GM18508 (cell line): Measurements from ENCODE around the gene CDKN2C.
"Not testable (repeated sequence)": the region's sequence is repeated elsewhere in the genome, so short reads cannot be mapped to it uniquely, and the experiment has no call there.

Experiments
- ATAC-seq: cut with Tn5 transposase; IDR thresholded peaks from one replicate; pipeline ENCODE4 v1.9.1; 2021; ENCODE audit warnings: moderate number of reproducible peaks; ENCODE audit not compliant: insufficient read depth, unreplicated experiment

Gene CDKN2C

DNA sequence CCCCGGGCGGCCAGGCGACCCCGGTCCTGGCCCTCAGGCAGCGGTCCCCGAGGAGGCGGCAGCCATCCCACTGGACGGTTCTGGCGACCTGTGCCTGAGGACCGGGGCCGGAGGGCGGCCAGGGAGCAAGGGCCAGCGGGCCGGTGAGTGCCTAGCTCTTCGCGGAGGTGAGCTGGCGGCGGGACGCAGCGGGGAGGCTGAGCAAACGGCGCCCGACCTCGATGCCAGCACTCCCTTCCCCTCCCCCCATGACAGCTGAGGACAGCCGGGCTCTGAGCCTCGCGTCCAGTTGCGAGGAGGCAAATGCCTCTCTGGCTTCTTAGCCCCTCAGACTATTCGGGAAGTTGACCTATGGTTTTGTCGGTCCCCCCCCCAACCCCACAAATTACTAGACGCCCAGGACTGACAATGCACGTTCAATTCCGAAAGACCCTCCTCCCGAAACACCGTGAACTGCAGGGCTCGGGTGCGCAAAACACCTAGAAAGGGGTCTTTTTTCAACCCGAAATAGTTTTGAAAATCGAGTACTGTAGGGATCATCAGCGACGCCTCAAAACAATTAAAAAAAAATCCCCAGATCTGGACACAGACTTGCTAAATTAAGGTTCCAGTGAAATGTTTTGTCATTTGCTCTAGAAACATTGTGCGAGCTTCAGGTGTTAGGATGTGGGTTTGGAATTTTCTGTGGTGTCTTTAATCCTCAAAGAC is 8.3 kb downstream of the CDKN2C start:
- no peak for ATAC-seq

- no peak for ATAC-seq
Measured at GRCh38 chr1:50978852-50979781, 9.1 kb downstream of the CDKN2C start.

GRCh38 chr1:50979937-50980336 is 9.9 kb downstream of the CDKN2C start:
- ATAC-seq: no peak

- ATAC-seq: no peak
Measured at GRCh38 chr1:50980505-50980904, 10.5 kb downstream of the CDKN2C start.

DNA sequence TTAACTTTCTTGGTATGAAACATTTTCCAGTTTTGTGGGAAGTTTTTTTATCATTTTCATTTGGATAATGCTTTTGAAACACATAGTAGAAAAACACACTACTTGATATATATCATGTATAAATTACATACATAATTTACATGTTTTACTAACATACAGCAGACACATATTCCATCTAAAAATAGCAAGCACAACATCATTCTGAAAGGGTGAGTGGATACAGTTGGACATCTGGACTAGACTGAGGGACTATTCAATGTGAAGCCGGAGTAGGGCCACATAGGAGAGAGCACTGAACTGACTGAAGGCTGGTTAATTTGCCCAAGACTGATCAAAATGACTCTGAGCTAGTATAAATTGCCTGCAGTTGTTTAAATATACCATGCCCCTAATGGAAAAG is 11.7 kb downstream of the CDKN2C start:
- ATAC-seq: no peak

GRCh38 chr1:50982611-50983010 is 12.6 kb downstream of the CDKN2C start:
- no peak for ATAC-seq

DNA sequence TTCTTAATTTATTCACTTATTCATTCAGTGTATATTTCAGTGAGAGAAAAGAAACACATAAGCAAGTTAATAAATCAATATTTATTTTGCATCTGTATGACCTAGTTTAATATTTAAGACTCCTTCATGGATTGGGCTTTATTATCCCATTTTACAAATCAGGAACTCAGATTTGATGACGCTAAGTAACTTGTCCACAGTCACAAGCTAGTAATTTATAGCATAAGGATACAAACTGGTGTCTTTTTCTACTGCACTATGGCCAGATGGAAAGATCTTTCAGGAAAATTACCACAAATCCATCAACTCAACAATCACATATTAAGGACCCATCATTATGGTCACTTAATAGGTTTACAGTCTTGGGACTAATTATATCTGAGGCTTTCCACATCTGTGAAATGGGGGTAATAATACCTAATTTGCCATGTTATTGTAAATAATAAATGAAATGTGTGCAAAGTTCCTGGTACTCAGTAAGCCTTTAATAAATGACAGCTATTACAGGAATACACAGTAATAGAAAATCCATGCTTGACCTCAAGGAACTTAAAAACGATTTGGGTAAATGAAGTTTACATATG is 13.3 kb downstream of the CDKN2C start:
- no peak for ATAC-seq

DNA sequence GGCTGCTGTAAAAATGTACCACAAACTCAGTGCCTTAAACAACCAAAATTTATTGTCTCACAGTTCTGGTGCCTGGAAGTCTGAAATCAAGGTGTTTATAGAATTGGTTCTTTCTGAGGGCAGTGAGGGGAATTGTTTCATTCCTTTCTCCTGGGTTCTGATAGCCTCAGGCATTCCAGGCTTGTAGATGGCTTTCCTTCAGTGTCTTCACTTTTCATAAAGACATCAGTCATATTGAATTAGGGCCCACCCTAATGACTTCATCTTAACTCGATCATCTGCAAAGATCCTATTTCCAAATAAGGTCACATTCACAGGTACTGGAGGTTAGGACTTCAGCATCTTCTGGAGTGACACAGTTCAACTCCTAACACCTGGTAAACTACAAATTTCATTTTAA is 15.0 kb downstream of the CDKN2C start:
- no peak for ATAC-seq

- ATAC-seq: no peak
Measured at GRCh38 chr1:50986653-50987052, 16.6 kb downstream of the CDKN2C start.

- ATAC-seq: no peak
Measured at GRCh38 chr1:50989694-50990093, 19.6 kb downstream of the CDKN2C start.

- ATAC-seq: no peak
Measured at GRCh38 chr1:50992532-50993318, 22.7 kb downstream of the CDKN2C start.

DNA sequence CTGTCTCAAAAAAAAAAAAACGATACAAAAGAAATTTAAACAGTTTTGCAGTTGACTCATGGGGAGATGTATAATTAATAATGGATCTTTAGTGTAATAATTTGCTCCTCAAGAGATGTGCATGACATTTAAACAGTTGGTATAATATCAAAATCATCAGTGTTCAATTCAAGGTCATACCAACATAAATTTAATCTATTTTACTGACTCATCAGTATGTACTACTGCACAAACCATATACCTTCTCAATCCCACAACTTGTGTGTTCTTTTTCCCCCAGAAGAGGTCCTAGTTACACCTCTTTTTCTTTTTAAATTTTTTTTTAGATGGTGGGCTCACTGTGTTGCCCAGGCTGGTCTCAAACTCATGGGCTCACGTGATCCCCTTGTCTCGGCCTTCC is 23.6 kb downstream of the CDKN2C start:
- ATAC-seq: no peak

DNA sequence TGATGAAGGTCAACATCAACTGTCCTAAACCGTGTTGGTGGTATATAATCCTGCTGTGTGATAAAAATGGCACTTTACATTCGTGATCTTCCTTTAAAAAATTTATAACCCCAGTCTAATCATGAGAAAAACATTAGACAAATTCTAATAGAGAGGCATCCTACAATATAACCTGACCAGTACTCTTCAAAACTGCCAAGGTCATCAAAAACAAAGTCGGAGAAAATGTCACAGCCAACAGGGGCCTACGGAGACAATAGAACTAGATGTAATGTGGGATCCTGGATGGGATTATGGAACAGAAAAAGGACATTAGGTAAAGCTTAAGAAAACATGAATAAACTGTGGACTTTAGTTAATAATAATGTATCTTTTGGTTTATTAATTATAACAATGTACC is 25.0 kb downstream of the CDKN2C start:
- ATAC-seq: no peak

GRCh38 chr1:50995651-50996050 is 25.6 kb downstream of the CDKN2C start:
- no peak for ATAC-seq

DNA sequence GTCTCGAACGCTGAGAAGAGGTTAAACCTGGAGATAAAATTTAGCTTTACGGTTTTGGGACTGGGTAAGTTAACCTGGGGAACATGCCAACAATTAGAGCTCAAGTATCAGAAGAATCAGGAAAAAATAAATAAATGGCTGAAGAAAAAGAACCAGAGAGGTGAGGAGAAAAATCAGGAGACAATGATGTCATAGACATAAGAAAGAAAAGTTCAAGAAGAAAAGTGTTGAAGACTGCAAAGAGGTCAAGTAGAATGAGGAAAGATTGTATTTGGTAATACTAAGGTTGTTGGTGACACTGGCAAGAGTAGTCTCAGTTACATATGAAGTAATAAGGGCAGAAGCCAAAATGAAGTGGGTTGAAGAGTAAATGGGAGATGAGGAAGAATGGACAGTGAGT is 26.0 kb downstream of the CDKN2C start:
- no peak for ATAC-seq

- ATAC-seq: not testable (repeated sequence)
Measured at GRCh38 chr1:50999375-50999774, 29.3 kb downstream of the CDKN2C start.

DNA sequence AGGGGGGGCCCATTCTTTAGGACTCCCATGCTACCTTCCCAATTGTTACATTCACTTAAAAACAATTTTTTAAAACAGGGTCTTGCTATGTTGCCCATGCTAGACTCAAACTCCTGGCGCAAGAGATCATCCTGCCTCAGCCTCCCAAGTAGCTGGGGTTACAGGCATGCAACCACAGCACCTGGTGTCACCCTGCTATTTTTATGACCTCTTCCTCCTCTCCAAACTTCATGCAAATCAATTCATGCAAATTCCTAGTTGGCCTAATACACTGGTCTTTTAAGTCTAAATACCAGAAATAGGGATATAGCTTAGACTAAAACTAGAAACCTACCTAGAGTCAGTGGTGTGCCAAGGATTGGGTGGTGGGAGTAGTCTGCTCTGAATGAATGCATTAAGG is 30.1 kb downstream of the CDKN2C start:
- ATAC-seq: peak; percentile 73

- ATAC-seq: peak; percentile 30
Measured at GRCh38 chr1:51000651-51001050, 30.6 kb downstream of the CDKN2C start.

DNA sequence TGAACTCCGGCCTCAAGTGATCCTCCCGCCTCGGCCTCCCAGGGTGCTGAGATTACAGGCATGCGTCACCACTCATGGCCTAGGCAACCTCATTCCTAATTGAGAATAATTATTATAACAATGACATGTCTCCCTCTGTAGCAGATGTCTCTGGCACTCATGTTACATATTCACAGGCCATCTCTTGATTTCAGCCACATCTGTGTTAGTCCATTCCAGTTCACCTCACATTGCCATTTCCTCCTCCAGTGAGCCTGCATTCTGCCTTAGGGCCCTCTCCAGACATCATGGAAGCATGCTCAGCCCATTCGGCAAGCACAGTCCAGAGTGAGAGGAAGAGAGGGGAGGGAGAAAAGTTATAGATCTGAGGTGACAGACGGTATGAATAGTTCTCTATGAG is 32.5 kb downstream of the CDKN2C start:
- ATAC-seq: no peak

- not testable (repeated sequence) for ATAC-seq
Measured at GRCh38 chr1:51005549-51005948, 35.5 kb downstream of the CDKN2C start.
